Neutrophil (primary cell): Measurements from ENCODE around the gene PRKG1.

Experiments used
- H3K27ac ChIP-seq: fragments of 200-600 bp; sonication (generic); 2 replicates; pipeline ENCODE4 v1.5.1; 2016; ENCODE audit warnings: mild to moderate bottlenecking, moderate library complexity
- H3K27me3 ChIP-seq: fragments of 200-600 bp; sonication (generic); 2 replicates; pipeline ENCODE4 v1.6.0; 2016; ENCODE audit warnings: mild to moderate bottlenecking
- H3K36me3 ChIP-seq: fragments of 200-600 bp; sonication (generic); 2 replicates; pipeline ENCODE4 v1.5.1; 2017
- H3K4me1 ChIP-seq, 2 experiments: fragments of 200-600 bp in 1 of 2; sonication (generic) in 1 of 2; 1 replicate in 1 of 2; 2 replicates in 1 of 2; pipeline versions ENCODE4 v1.5.1 to v1.6.1; 2013 to 2016; ENCODE audit warnings: low read depth in 1 of 2, low read length in 1 of 2, mild to moderate bottlenecking in 1 of 2, moderate library complexity in 1 of 2; ENCODE audit not compliant: control insufficient read depth in 1 of 2, insufficient read depth in 1 of 2
- H3K4me3 ChIP-seq, 2 experiments: fragments of 200-600 bp in 1 of 2; sonication (generic) in 1 of 2; 1 replicate in 1 of 2; 2 replicates in 1 of 2; pipeline ENCODE4 v1.5.1; 2013 to 2016; ENCODE audit warnings: low read depth in 1 of 2, low read length in 1 of 2, mild to moderate bottlenecking in 1 of 2, moderate library complexity in 1 of 2
- H3K9me3 ChIP-seq: fragments of 200-600 bp; sonication (generic); 2 replicates; pipeline ENCODE4 v1.5.1; 2016
- CTCF ChIP-seq: fragments of 200-600 bp; sonication (generic); IDR thresholded peaks from 2 replicates; pipeline ENCODE4 v1.5.1; 2016; ENCODE audit warnings: antibody characterized with exemption

Gene PRKG1

GRCh38 chr10:51640120-51640819 lies 566.0 kb downstream of the PRKG1 start:
- Histone ChIP-seq H3K36me3 (no peaks in the 10 kb centered on the region), H3K27me3 (no peaks in the 10 kb centered on the region), H3K27ac (no peak overlapping the region), H3K4me1 (no peaks in the 10 kb centered on the region), H3K4me3 (no peak overlapping the region), H3K9me3 (no peaks in the 10 kb centered on the region)
- no peak for TF ChIP-seq CTCF

- Histone ChIP-seq H3K36me3 (no peaks in the 10 kb centered on the region), H3K4me3 (no peak overlapping the region), H3K4me1 (no peaks in the 10 kb centered on the region), H3K27me3 (no peaks in the 10 kb centered on the region), H3K9me3 (no peaks in the 10 kb centered on the region), H3K27ac (no peak overlapping the region)
- TF ChIP-seq CTCF, result no peak
Observed at GRCh38 chr10:51642581-51642980, 568.3 kb downstream of the PRKG1 start.

- Histone ChIP-seq H3K27ac (no peak overlapping the region), H3K27me3 (no peaks in the 10 kb centered on the region), H3K4me3 (no peak overlapping the region), H3K36me3 (no peaks in the 10 kb centered on the region), H3K9me3 (no peaks in the 10 kb centered on the region), H3K4me1 (no peaks in the 10 kb centered on the region)
- TF ChIP-seq CTCF, result no peak
Observed at GRCh38 chr10:51643734-51644133, 569.4 kb downstream of the PRKG1 start.

- Histone ChIP-seq H3K36me3 (no peaks in the 10 kb centered on the region), H3K4me3 (no peak overlapping the region), H3K27ac (no peak overlapping the region), H3K9me3 (no peaks in the 10 kb centered on the region), H3K27me3 (no peaks in the 10 kb centered on the region), H3K4me1 (no peaks in the 10 kb centered on the region)
- no peak for TF ChIP-seq CTCF
Observed at GRCh38 chr10:51649064-51649463, 574.8 kb downstream of the PRKG1 start.

GRCh38 chr10:51651063-51651462 lies 576.8 kb downstream of the PRKG1 start:
- no peaks in the 10 kb centered on the region for H3K4me1 ChIP-seq
- H3K36me3 ChIP-seq, result no peaks in the 10 kb centered on the region
- H3K27me3 ChIP-seq, result no peaks in the 10 kb centered on the region
- H3K9me3 ChIP-seq, result no peaks in the 10 kb centered on the region
- H3K4me3 ChIP-seq, result no peak overlapping the region
- TF ChIP-seq CTCF, result no peak
- no peak overlapping the region for H3K27ac ChIP-seq
